Measurements from ENCODE around the gene CNTNAP2.

GRCh38 chr7:147997636-147998035, 1881.0 kb downstream of the CNTNAP2 start:
- no peak for TF ChIP-seq CTCF (IDR thresholded peaks at IDR 0.05)
- TF ChIP-seq POLR2A (IDR thresholded peaks at IDR 0.05), result no peak

Measured in tibial nerve (tissue), 3 donors.